Neural progenitor cell (in vitro differentiated cells): ENCODE results near the gene TRIM34. TPM values are rescaled to one million over a fixed set of nuclear protein-coding genes. Genes with fewer than 3 reads are reported as not detected.

ENCODE experiments used
- DNase-seq: peaks from one replicate; pipeline ENCODE4 v3.0.0-alpha.2; 2016; ENCODE audit warnings: low spot score
- H2AFZ ChIP-seq: fragments of 200-600 bp; sonication (generic); replicated peaks from 2 replicates; pipeline ENCODE4 v1.6.1; 2016; ENCODE audit warnings: antibody characterized with exemption
- H3F3A ChIP-seq: fragments of 200-600 bp; sonication (generic); 2 replicates; pipeline ENCODE4 v1.6.1; 2016; ENCODE audit warnings: antibody characterized with exemption, low read depth
- H3K27ac ChIP-seq: fragments of 200-600 bp; sonication (generic); 2 replicates; pipeline ENCODE4 v1.5.1; 2016; ENCODE audit warnings: mild to moderate bottlenecking
- H3K27me3 ChIP-seq: fragments of 200-600 bp; sonication (generic); 2 replicates; pipeline ENCODE4 v1.6.1; 2016; ENCODE audit warnings: mild to moderate bottlenecking, moderate library complexity
- H3K36me3 ChIP-seq: fragments of 200-600 bp; sonication (generic); 2 replicates; pipeline ENCODE4 v1.5.1; 2016
- H3K4me1 ChIP-seq: fragments of 200-600 bp; sonication (generic); 2 replicates; pipeline ENCODE4 v1.6.1; 2016; ENCODE audit warnings: mixed run types
- H3K4me2 ChIP-seq: fragments of 200-600 bp; sonication (generic); 2 replicates; pipeline ENCODE4 v1.6.1; 2016
- H3K4me3 ChIP-seq: fragments of 200-600 bp; sonication (generic); 2 replicates; pipeline ENCODE4 v1.5.1; 2016
- H3K79me2 ChIP-seq: fragments of 200-600 bp; sonication (generic); 2 replicates; pipeline ENCODE4 v1.6.1; 2016; ENCODE audit warnings: low read depth
- H3K9ac ChIP-seq: fragments of 200-600 bp; sonication (generic); 2 replicates; pipeline ENCODE4 v1.6.1; 2016
- H3K9me3 ChIP-seq: fragments of 200-600 bp; sonication (generic); 2 replicates; pipeline ENCODE4 v1.5.1; 2016; ENCODE audit warnings: low read depth
- H4K20me1 ChIP-seq: fragments of 200-600 bp; sonication (generic); 2 replicates; pipeline ENCODE4 v1.6.1; 2016; ENCODE audit warnings: low read depth
- H3K27ac Mint-ChIP-seq: 3 replicates; pipeline ENCODE4 v1.8.0; 2021; ENCODE audit warnings: mixed read lengths
- H3K27me3 Mint-ChIP-seq: 2 replicates; pipeline ENCODE4 v1.8.0; 2022; ENCODE audit warnings: low read depth, mild to moderate bottlenecking, inconsistent platforms, moderate library complexity, mixed read lengths; ENCODE audit not compliant: insufficient read depth
- H3K36me3 Mint-ChIP-seq: 3 replicates; pipeline ENCODE4 v1.8.0; 2021; ENCODE audit warnings: mixed read lengths
- H3K4me1 Mint-ChIP-seq: 3 replicates; pipeline ENCODE4 v1.8.0; 2021; ENCODE audit warnings: mixed read lengths
- H3K4me3 Mint-ChIP-seq: 3 replicates; pipeline ENCODE4 v1.8.0; 2021; ENCODE audit warnings: mild to moderate bottlenecking, moderate library complexity, mixed read lengths
- H3K9me3 Mint-ChIP-seq: 3 replicates; pipeline ENCODE4 v1.8.0; 2020; ENCODE audit warnings: mixed read lengths
- CTCF ChIP-seq: fragments of 200-600 bp; sonication (generic); IDR thresholded peaks from 2 replicates; pipeline ENCODE4 v1.5.1; 2017; ENCODE audit warnings: antibody characterized with exemption, mild to moderate bottlenecking
- EZH2 ChIP-seq: fragments of 200-600 bp; sonication (generic); IDR thresholded peaks from 2 replicates; pipeline ENCODE4 v1.6.1; 2017; ENCODE audit warnings: antibody characterized with exemption, mild to moderate bottlenecking, moderate library complexity
- EZH2phosphoT487 ChIP-seq: fragments of 200-600 bp; sonication (generic); IDR thresholded peaks from 2 replicates; pipeline ENCODE4 v1.6.1; 2017; ENCODE audit warnings: antibody characterized with exemption
- total RNA-seq: library from RNA; depleted of rRNA; stranded (reverse); fragments of >200 nt; gene quantifications from 2 replicates; pipeline ENCODE4 v1.2.3, GENCODE V29; 2015; ENCODE audit warnings: low replicate concordance

TRIM34 gene
- total RNA-seq, 1 donor from 2014 or later = 4.5 TPM

DNA sequence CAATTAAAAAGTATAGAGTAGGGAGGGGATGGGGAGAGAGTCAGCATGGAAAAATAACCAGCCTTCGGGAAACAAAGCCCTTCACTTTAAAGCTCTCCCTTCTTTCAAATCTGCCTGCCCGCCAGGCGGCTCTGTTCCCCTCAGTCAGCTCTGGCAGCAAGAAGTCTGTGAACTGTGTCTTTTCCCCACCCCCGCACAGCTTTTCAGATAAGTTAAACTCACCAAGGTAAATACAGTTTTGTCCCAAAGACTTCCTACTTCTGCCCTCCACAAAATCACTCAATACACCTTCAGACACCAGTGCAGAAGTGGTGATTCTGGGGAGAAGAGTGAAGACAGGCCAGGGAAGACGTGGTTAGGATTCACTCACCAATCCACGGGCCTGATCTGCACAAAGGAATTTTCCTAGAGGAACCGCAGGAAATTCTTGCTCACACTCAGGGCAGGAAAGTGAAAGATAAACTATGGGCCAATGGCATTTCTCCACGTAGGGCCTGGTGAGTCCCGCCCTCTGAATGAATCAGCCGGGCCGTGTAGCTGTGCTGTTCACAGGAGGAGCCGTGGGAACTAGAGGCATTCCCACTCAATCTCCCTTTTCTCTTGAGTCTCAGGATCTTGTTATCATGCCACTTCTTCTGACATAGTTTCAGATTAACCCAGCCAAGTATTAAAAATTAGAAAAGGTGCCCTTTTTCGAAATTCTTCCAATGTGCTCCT lies 60.0 kb downstream of the TRIM34 start, which contains the start of gene TRIM5:
TRIM5 (minus strand) TSS at position 429 of the 717 bp plus-strand sequence. CDS start 4,897 bp downstream, outside the sequence.
- peak within 1 kb of the TSS; percentile 100 for H3K27ac Mint-ChIP-seq
- Histone ChIP-seq H3K36me3 (no peaks in the 10 kb centered on the region), H3F3A (peaks cover 30% of the 10 kb centered on the region), H3K9me3 (no peaks in the 10 kb centered on the region), H3K4me2 (peak within 1 kb of the TSS; percentile 75), H2AFZ (peak within 1 kb of the TSS; percentile 92), H3K27ac (peak within 1 kb of the TSS; percentile 95), H3K4me3 (peak within 1 kb of the TSS; percentile 44), H3K9ac (peak within 1 kb of the TSS; percentile 59), H4K20me1 (no peaks in the 10 kb centered on the region), H3K4me1 (peaks cover 17% of the 10 kb centered on the region), H3K27me3 (no peaks in the 10 kb centered on the region), H3K79me2 (peaks cover 13% of the 10 kb centered on the region)
- DNase-seq = peak; percentile 82
- H3K36me3 Mint-ChIP-seq = peaks cover 19% of the 10 kb centered on the region
- no peak for TF ChIP-seq EZH2phosphoT487
- TF ChIP-seq EZH2 = no peak
- peak; percentile 56 for TF ChIP-seq CTCF
- H3K4me3 Mint-ChIP-seq = peak within 1 kb of the TSS; percentile 93
- H3K4me1 Mint-ChIP-seq = peaks cover 27% of the 10 kb centered on the region
- peaks cover 10% of the 10 kb centered on the region for H3K9me3 Mint-ChIP-seq
- no peaks in the 10 kb centered on the region for H3K27me3 Mint-ChIP-seq

- no peak for DNase-seq
- no peaks in the 10 kb centered on the region for H4K20me1 ChIP-seq
- Mint-ChIP-seq H3K27me3 (no peaks in the 10 kb centered on the region), H3K4me3 (no peak overlapping the region), H3K36me3 (peaks cover 9% of the 10 kb centered on the region), H3K9me3 (peaks cover 10% of the 10 kb centered on the region), H3K4me1 (peaks cover 31% of the 10 kb centered on the region), H3K27ac (no peak overlapping the region)
- H3K27ac ChIP-seq = no peak overlapping the region
- no peaks in the 10 kb centered on the region for H3K9me3 ChIP-seq
- peaks cover 30% of the 10 kb centered on the region for H3K4me1 ChIP-seq
- H3K79me2 ChIP-seq = peaks cover 17% of the 10 kb centered on the region
- H2AFZ ChIP-seq = no peak overlapping the region
- H3K27me3 ChIP-seq = no peaks in the 10 kb centered on the region
- no peak overlapping the region for H3K9ac ChIP-seq
- H3K36me3 ChIP-seq = no peaks in the 10 kb centered on the region
- no peak overlapping the region for H3K4me2 ChIP-seq
- no peak for TF ChIP-seq EZH2
- no peak for TF ChIP-seq EZH2phosphoT487
- TF ChIP-seq CTCF = no peak
- H3F3A ChIP-seq = peaks cover 42% of the 10 kb centered on the region
- H3K4me3 ChIP-seq = no peak overlapping the region
Measured at GRCh38 chr11:5686426-5686825, 61.6 kb downstream of the TRIM34 start.

DNA sequence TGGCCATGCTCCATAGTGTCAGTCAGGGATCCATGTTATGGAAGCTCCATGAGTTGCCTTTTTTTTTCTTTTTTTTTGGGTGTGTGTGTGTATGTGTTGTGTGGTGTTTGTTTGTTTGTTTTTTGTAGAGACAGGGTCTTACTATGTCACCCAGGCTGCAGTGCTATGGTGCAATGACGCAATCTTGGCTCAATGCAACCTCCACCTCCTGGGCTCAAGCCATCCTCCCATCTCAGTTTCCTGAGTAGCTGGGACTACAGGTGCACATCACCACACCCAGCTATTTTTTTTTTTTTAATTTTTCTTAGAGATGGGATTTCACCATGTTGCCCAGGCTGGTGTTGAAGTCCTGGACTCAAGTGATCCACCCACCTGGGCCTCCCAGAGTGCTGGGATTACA lies 63.7 kb downstream of the TRIM34 start:
- TF ChIP-seq EZH2phosphoT487 = no peak
- TF ChIP-seq EZH2 = no peak
- no peak for TF ChIP-seq CTCF
- Mint-ChIP-seq H3K4me3 (no peak overlapping the region), H3K36me3 (peaks cover 1% of the 10 kb centered on the region), H3K27ac (no peak overlapping the region), H3K27me3 (no peaks in the 10 kb centered on the region), H3K4me1 (peaks cover 26% of the 10 kb centered on the region), H3K9me3 (peaks cover 6% of the 10 kb centered on the region)
- Histone ChIP-seq H3K4me1 (peaks cover 30% of the 10 kb centered on the region), H3F3A (peaks cover 42% of the 10 kb centered on the region), H2AFZ (no peak overlapping the region), H3K9ac (no peak overlapping the region), H3K27me3 (no peaks in the 10 kb centered on the region), H3K27ac (no peak overlapping the region), H3K9me3 (no peaks in the 10 kb centered on the region), H3K4me3 (no peak overlapping the region), H3K79me2 (peaks cover 26% of the 10 kb centered on the region), H4K20me1 (no peaks in the 10 kb centered on the region), H3K4me2 (no peak overlapping the region), H3K36me3 (no peaks in the 10 kb centered on the region)
- no peak for DNase-seq
